Fibroblast of peridontal ligament (primary cell): ENCODE results near the gene STX8.
"Not testable (repeated sequence)": the region's sequence is repeated elsewhere in the genome, so short reads cannot be mapped to it uniquely, and the experiment has no call there.

Source experiments
- DNase-seq: peaks from one replicate; pipeline ENCODE4 v3.0.0-alpha.2; 2010; ENCODE audit errors: extremely low read depth

Gene STX8

DNA sequence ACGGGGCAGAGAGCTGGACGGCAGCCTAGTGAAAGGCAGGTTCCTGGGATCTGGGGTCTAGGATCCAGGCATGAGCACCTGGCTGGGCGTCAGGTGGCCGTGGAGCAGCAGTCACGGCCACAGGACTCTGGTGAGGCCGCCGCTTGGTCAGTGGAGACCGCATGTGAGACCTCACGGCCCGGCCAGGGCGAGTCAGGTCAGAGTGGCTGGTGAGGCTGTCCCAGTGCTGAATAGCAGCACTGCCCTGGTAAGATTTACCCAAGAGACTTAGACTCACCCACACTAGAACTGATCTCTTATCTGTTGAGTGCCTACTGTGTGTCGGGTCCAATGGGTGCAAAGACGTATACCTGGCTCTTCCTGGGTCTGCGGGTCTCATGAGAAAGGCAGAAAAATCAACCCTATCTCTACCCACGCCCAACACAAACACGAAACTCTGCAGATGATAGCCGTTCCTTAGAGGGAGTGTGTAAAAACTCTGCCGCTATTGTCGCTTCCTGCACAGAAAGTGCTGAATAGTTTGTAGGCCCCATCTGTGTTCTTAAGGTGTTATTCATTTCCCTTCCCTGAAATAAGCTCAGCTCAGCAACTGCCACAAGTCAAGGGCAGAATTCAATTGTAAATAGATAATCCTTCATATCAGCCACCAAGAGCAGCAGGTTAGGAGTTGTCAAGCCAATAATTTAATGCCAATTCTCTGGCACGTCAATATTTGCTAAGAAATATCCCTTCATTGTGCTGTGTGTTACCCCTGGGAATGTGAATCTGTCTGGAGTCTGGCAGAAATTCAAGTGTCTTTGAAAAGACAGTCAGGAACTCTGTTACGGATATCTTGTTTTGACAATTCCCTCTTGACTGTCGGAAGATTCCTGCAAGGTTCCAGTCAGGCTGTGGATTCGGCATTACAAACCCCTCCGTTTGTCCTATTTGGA, 314.3 kb downstream of the STX8 start:
- DNase-seq, result no peak

DNA sequence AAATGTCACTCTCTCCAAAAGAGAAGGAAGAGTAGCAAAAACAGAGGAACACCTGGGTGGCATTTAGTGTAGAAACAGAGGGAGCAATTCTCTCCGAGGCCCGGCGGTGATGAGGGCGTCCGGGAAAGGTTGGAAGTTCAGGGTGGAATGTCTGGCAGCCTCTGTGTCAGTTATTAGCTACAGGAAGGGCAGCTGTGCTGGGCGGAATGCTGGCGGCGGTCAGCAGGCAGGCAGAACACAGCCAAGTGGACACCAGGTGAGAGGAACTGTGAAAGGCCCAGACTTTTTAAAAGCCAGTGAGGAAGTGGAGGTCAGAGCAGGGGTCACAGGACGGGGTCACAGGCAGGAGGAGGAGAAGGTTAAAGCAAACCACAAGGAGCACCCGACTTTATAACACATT, 316.2 kb downstream of the STX8 start:
- no peak for DNase-seq

DNA sequence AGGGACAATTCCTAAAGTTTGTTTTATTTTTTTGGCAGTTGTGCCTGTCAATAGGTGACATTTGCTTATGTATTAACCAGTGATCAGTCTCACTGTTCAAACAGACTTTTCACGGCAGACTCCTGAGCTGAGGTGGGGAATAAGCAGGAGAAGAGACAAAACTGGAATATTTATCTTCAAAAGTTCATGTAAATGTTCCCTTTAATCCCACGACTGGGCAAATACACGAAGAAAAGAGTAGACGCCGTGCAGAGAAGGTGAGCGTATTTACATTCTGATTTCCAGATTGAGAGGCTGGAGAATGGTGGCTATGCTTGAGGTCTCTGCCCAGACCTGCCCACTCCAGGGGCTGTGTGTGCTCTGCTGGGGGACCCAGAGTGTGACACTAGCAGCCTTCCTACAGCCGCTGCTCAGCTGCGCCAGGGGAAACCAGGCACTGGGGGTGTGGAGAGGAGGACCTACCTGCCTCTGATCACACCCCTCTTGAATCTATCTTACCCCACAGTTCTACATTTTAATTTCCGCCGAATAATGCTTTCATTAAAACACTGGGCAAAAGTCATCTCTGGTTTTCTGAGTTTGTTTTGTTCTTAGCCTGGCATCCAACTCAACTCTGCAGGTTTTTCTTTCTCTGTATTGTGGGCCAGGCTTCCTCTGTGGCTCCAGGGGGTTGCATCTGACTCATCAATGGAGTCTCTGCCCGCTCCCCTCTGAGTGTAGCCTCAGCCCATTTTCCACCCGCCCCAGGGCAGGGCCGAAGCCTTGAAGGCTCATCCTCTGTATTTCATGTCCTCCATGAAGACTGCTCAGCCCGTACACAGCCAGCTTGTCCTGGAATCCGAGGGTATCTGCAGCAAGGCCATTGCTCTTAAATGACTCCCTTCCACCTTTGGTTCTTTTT, 317.3 kb downstream of the STX8 start:
- no peak for DNase-seq

DNA sequence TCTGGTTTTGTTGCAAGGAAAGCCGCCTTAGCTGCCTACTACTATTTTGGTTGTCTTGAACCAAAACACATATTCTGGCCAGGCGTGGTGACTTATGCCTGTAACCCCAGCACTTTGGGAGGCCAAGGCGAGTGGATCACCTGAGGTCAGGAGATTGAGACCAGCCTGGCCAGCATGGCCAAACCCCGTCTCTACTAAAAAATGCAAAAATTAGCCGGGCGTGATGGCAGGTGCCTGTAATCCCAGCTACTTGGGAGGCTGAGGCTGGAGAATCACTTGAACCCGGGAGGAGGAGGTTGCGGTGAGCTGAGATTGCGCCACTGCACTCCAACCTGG, 318.0 kb downstream of the STX8 start:
- not testable (repeated sequence) for DNase-seq

DNA sequence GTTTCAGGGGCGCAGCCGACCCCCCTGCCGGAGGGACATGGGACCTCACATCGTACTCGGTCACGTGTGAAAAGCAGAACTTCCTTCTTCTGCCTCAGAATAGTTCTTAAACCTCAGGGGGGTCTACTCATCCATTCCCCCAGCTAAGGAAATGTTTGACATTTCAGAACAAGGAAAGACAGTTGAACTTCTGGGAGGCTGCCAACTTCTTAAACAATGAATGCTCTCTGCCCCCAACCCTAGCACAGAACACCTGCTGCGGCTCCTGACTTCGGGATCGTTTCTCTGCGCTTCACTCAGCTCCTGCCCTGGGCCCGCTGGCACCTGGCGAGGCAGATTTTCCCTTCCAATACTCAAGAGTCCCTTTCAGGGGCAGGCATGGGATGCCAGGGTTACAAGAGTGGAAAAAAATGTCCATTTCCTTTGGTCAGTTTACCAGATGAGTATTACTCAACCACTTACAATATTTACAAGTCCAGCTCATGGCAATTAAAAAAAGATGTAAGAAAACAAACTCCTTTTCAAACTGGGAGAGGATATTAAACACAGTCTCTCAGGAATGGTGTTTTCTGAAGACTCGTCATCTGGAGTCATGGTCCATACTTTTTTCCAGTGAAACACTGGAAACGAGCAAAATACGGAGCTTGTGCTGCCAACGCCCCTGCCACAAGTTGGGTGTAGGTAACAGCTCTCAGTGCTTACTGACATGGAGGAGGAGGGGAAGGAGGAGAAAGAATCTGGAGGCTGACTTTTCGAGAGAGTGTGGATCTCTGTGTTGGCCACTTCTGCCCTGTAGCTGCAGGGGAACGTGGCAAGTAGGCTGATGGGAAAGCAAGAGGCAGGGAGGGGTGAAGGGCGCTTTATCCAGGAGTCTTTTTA, 318.6 kb downstream of the STX8 start:
- no peak for DNase-seq

DNA sequence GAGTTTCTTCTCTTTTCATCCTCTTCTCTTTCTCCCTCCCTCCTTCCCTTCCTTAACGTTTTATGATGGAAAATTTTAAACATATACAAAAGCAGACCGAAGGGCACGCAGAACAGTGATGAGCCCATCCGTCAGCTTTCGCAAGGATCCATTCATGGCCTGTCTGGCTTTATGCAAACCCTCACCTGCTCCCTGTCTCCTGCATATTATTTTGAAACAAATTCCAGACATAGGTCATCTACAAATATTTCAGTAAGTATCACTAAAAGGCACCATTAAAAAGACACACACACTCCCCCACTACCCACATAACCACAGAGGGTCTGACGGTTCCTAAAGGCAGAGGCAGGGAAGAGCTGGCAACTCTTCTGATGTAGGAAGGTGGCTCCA, 319.3 kb downstream of the STX8 start:
- DNase-seq, result no peak

DNA sequence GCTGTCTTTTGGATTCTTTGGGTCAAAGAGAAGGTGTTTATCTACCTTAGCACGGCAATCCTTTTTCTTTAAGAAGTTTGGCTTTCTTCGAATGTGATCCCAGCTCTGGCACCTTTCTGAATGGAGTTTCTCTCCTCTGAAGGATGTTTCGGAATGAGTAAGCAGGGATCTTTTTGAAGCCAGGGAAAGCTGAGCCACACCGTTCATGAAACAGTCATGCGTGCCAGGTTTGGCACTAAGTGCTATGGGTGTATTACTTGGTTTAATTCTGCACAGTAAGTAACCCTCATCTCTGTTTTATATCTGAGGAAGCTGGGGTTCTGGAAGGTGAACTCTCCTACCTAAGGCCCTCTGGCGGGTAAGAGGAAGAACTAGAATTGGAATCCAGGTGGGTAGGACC, 319.8 kb downstream of the STX8 start:
- no peak for DNase-seq

DNA sequence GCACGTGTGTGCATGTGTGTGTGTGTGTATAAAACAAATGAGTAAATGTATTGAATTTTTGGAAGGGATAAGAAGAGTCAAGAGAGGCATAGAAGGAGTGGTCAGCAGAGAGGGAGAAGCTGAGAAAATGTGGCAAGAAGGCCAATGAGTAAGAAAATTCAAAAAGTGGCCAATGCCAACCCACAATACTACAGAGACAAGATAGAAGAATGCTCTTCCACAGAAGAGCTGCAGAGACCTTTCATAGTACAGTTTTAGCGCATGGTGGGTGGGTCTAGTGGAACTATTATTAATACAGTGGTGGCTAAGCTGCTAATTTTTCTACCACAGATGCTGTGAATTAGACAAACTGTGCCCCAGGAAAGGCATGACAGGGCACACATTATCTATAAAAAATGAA, 320.8 kb downstream of the STX8 start:
- no peak for DNase-seq

DNA sequence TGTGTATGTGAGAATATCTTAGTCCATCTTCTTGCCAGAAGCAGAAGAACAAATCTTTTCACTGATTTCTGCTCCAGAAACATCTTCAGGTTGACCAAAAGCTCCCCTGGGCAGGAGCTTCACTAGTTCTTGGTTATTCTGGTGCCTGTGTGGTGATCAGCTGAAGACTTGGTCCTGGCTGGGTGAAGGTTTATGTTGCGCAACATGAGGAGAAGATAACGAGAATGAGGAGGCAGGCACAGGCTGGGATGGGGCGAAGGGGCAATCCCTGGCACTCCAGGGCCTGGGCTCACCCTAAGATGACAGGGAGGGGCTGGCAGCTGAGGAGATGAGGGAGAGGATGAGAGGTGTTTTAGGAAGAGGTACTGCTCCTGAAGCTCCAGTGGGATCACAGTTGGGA, 322.3 kb downstream of the STX8 start:
- DNase-seq, result no peak

DNA sequence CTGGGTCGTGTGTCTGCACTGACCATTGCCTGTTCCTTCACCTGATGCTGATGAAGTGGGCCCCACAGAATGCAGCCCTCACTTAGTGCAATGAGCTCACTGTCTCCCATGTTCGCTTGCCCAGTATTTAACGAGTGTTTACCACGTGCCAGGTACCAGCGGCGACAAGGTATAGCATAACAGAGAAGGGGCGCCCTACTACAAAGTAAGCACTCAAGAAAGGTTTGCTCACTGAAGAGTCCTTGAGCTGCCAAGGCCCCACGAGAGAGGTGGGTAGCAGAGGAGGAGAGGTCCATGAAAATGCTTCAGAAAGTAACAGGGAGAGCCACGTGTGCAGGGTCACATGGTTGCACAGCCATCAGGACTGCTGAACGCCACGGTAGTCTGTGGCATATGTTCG, 324.3 kb downstream of the STX8 start:
- no peak for DNase-seq

DNA sequence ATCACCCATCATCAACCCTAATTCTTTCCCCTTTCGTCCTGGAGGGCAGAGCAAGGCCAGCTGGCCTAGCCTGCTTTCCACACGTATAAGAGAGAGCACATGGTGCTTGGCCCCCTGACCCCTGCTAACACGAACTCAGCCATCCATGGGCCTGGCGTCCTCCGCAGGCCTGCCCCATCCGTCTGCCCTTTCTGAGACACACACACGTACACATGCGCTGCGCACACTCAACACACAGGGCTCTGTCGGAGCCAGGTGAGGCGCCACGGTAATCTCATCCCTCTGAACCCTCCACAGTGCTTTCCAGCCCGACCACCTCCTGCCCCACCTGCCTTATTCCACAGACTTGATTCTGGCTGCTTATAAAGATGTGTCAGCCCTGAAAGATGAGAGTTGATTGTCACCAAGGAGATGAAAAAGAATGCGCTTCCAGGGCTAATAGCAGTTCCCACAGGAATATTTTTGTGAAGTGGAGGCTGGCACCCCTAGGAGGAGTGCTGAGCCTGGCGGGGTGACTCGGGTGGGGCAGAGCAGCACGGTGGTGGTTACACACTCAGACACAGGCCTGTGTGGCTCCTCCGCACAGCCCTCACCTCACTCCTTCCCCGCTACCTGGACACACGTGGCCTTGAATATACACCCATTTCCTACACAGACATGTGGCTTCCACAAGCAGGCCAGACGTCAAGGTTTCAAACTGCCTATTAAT, 326.2 kb downstream of the STX8 start:
- DNase-seq, result no peak

DNA sequence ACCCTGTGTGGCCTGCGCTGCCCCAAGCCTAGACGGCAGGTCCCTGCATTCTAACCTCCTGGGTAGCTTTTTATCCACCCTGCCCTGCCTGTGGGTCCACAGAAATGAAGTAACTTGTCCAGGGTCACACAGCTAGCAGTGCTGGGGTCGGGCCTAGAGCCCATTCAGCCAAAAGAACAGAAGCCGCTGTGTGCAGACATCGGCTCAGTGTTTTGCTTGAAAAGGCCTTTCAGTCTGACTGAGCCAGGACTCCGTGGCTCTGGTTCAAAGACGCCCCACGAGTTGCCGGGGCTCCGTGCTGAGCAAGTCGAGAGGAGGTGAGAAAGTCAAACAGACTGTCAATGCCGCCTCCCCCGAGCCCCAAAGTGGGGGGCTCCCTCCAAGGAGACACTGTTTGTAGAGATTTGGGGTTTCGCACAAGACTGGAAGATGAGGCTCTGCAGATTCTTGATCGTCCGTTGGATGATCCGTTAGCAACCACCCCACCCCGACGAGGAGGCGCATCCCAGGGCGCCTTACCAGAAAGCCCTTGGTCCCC, 328.1 kb downstream of the STX8 start:
- no peak for DNase-seq

DNA sequence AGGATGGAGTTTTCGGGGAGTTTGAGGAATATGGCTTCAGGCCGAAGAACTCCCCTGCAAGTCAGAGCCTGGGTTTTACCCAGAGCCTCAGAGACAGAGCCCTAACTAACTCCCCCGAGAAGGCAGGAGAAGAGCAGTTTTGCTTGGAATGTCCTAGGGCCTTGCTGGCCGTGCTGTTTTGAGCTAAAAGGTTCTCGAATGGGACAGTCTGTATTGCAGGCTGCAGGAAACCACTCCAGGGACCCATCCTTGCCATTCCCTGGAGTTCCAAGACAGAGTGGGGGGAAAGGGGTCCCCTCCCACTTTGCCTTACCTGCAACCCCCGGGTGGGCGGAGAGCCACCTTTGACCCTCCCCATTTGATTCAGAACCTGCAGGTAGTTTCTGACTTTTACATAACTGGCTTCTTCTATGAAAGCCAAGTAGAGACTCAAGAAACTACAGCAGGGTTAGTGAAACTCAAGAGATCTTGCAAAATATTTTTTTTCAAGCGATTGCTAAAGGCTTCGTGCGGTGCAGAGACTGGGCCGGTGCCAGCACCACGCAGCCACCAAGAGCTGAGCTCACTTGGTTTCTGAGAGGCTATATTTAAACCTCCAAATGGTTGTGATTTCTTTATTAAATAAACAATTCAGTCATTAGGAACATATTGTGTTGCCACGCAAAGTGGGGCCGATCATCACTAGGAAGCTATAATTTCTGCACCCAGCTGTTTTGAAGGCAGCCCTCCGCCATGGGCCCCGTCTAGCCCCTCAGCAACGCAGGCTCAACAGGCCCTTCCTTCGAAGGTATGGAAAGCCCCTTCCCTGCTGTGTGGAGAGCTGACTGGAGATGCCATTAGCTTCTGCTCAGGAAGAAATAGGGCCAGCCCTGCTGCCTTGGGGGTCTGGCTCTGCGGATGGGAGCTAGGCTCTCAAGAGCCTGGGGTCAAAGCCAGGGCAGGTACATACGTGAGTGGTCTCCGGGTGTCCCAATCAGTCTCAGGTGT, 331.3 kb downstream of the STX8 start:
- DNase-seq, result peak; percentile 94

DNA sequence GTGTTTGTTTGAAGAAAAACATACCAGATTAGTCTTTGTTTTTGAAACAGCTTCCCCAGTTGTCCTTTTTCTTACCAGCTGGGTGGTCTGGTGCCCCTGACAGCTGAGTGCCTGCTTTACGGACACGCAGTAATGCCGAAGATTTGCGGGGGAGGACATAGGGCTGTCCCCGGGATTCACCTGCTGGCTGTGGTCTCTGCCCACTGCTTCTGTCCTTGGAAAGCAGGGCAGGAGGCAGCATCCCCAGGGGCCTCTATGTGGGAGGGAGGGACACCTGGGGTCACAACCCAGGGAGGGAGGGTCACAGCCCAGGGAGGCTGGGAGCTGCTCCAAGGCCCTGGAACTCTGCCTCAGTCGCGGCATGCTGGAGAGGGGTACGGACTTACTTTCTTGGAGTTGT, 332.6 kb downstream of the STX8 start:
- no peak for DNase-seq

DNA sequence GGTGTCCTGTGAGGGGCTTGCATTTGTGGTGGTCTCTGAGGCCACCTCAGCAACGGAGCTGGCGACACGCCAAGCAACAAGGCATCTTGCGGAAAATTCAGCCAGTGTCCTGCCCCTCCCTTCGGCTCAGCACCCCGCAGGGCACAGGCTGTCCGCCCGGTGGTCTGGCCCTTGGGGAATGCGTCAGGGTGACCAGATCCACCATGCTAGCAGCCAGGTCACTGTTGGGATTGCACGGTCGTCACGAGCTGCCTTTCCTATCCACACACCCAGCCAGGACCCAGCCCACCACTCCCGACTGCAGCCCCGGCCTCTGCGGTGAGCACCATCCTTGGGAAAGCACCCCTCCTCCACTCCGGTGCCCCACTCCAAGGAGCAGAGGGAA, 333.1 kb downstream of the STX8 start:
- no peak for DNase-seq

DNA sequence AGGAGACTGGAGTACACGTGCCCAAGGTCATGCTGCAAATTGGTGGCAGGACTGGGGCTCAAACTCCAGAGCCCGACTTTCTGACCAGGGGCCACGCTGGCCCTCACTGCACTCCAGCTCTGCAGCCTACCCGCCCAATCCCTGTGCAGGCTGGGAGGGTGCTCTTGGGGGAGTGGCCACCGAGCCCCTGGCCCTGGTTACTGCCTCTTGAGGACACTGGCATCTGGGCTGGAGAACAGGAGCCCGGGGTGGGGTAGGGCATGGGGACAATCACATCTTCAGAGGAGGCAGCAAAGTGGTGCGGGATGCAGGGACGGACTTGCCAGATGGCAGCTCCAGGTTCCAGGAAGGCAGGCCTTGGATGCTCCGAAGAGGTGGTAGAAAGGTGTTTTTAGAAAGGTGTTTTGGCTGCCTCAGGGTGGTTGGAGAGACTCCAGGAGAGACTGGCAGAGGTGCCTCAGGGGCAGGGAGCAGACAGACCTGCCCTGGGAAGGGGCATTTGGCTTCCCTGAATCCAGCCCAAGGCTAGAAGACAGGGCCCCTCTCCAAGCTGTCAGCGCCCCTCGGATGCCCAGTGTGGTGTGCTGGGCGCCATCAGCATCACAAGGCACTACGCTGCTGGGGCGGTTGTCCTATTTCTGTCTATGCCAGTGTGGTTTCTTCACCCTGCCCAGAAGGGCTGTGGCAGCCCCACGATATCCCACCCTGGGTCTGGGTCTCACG, 333.7 kb downstream of the STX8 start:
- no peak for DNase-seq

DNA sequence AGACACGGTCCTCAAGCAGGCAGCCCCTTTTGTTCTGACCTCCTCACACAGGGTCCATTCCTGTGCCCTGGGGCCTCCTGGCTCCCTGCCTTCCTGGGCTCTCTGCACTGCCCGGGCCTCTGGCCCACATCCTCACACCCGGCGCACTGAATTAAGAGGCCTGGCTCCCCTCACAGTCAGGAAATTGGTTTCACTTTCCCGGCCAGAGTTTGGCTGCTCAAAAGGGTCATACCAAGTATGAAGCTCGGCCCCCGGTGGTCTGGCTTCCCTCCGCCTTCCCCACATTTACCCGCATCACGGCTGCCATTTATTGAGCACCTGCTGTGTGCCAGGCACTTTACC, 334.3 kb downstream of the STX8 start:
- peak; percentile 28 for DNase-seq

DNA sequence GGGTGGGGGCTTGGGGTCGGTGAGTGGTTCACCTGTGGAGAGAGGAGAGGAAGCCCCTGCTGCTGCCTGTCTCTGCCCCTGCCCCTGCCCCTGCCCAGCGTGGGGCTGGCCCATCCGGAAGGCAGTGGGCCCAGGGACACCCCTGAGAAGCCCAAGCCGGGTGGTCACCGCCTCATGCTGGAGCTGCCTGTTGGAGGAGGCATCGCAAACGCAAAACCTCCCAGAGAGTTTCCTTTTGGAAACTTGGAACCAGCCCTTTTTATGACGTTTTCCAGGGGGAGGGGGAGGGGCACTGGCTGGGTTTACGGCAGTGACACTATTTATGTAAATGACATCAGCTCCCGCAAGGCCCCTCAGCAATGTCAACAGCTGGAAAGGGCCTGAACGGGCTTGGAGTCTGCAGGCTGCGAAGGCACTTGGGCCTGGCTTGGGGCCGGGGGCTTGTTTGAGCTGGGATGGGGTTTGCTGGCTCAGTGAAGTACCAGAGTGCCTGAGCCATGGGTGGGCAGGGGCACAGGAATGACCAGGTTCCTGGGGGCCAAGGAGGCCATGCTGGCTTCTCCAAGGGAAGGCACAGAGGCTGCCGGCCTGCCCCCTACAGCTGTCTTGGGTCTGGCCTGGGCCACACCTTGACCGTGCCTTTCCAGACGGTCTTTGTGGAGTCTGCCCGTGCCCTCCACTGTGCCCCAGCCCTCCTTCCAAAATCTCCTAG, 334.8 kb downstream of the STX8 start:
- peak; percentile 58 for DNase-seq
